SK-N-SH (cell line): Measurements from ENCODE around the gene NHS. TPM values are rescaled to one million over a fixed set of nuclear protein-coding genes. Genes with fewer than 3 reads are reported as not detected.

ENCODE experiments used
- CTCF ChIA-PET: fragments of 300-600, 350-600 bp; formaldehyde crosslinking; extraction: SDS; loops from one replicate; lab custom pipeline; 2021; lab: Yijun Ruan, JAX
- POLR2A ChIA-PET: fragments of 350-600 bp; sonication (Branson Sonifier 250); formaldehyde crosslinking; extraction: SDS; loops from one replicate; lab custom pipeline; 2020; ENCODE audit warnings: antibody characterized with exemption, inconsistent platforms; lab: Yijun Ruan, JAX
- DNase-seq: peaks from one replicate; pipeline ENCODE4 v3.0.0; 2012
- H2AFZ ChIP-seq: fragments of 200-600 bp; sonication (generic); 2 replicates; pipeline ENCODE4 v1.8.1; 2016; ENCODE audit warnings: antibody characterized with exemption, mild to moderate bottlenecking, low read depth
- H3F3A ChIP-seq: fragments of 200-600 bp; sonication (generic); replicated peaks from 2 replicates; pipeline ENCODE3; 2016; ENCODE audit warnings: antibody characterized with exemption, mild to moderate bottlenecking; ENCODE audit not compliant: insufficient read depth
- H3K27ac ChIP-seq, 2 experiments: fragments of 200-500 bp in 1 of 2; fragments of 200-600 bp in 1 of 2; sonication (Bioruptor generic) in 1 of 2; sonication (generic), shearing (Covaris generic) in 1 of 2; 2 replicates each; pipeline versions ENCODE4 v1.5.1 to v1.6.1; 2014 to 2016; ENCODE audit warnings: low read depth in 2 of 2, inconsistent platforms in 1 of 2, low read length in 1 of 2, mild to moderate bottlenecking in 1 of 2, mixed read lengths in 1 of 2
- H3K27me3 ChIP-seq: fragments of 200-600 bp; sonication (generic), shearing (Covaris generic); 2 replicates; pipeline ENCODE4 v1.6.1; 2016; ENCODE audit warnings: mixed run types; ENCODE audit not compliant: insufficient read depth
- H3K36me3 ChIP-seq, 2 experiments: fragments of 200-500 bp in 1 of 2; fragments of 200-600 bp in 1 of 2; sonication (Bioruptor generic) in 1 of 2; sonication (generic) in 1 of 2; replicated peaks in 1 of 2; 2 replicates each; pipeline versions ENCODE3 to v1.5.1; 2014 to 2016; ENCODE audit warnings: low read length in 1 of 2, mild to moderate bottlenecking in 1 of 2; ENCODE audit not compliant: insufficient read depth in 2 of 2, control insufficient read depth in 1 of 2
- H3K4me1 ChIP-seq, 2 experiments: fragments of 200-500 bp in 1 of 2; fragments of 200-600 bp in 1 of 2; sonication (Bioruptor generic) in 1 of 2; sonication (generic), shearing (Covaris generic) in 1 of 2; 2 replicates each; pipeline versions ENCODE4 v1.5.1 to v1.6.1; 2014 to 2016; ENCODE audit warnings: low read depth in 1 of 2, low read length in 1 of 2, mixed run types in 1 of 2; ENCODE audit not compliant: insufficient read depth in 2 of 2, control insufficient read depth in 1 of 2
- H3K4me2 ChIP-seq: fragments of 200-600 bp; sonication (generic), shearing (Covaris generic); 2 replicates; pipeline ENCODE4 v1.6.1; 2017; ENCODE audit warnings: mixed run types
- H3K4me3 ChIP-seq, 2 experiments: fragments of 200-500 bp in 1 of 2; fragments of 200-600 bp in 1 of 2; sonication (Bioruptor generic) in 1 of 2; sonication (generic), shearing (Covaris generic) in 1 of 2; 2 replicates each; pipeline versions ENCODE4 v1.5.1 to v1.8.1; 2014 to 2016; ENCODE audit warnings: low read depth in 2 of 2, inconsistent platforms in 1 of 2, low read length in 1 of 2, mild to moderate bottlenecking in 1 of 2, mixed read lengths in 1 of 2, moderate library complexity in 1 of 2
- H3K79me2 ChIP-seq: fragments of 200-600 bp; sonication (generic); 2 replicates; pipeline ENCODE4 v1.8.1; 2017; ENCODE audit warnings: mild to moderate bottlenecking; ENCODE audit not compliant: insufficient read depth
- H3K9ac ChIP-seq: fragments of 200-600 bp; sonication (generic); 2 replicates; pipeline ENCODE4 v1.6.1; 2017; ENCODE audit warnings: mixed run types
- H3K9me2 ChIP-seq: fragments of 200-600 bp; sonication (generic); 2 replicates; pipeline ENCODE4 v1.6.1; 2017; ENCODE audit warnings: mixed run types
- H3K9me3 ChIP-seq: fragments of 200-600 bp; sonication (generic); 2 replicates; pipeline ENCODE4 v1.6.1; 2017; ENCODE audit warnings: mixed run types, mild to moderate bottlenecking, moderate library complexity
- H4K20me1 ChIP-seq: fragments of 200-600 bp; sonication (generic); 2 replicates; pipeline ENCODE4 v1.6.1; 2017; ENCODE audit warnings: mild to moderate bottlenecking, mixed run types; ENCODE audit not compliant: insufficient read depth
- EP300 ChIP-seq, 2 experiments: IDR thresholded peaks; 2 replicates each; pipeline versions ENCODE4 v1.4.0 to v1.6.1; 2012; ENCODE audit warnings: borderline replicate concordance in 1 of 2, low read depth in 1 of 2, low read length in 1 of 2
- FOSL2 ChIP-seq: IDR thresholded peaks from 2 replicates; pipeline ENCODE4 v1.4.0; 2012; ENCODE audit warnings: low read depth, mild to moderate bottlenecking, moderate library complexity, borderline replicate concordance
- FOXJ3 ChIP-seq: sonication (generic); formaldehyde crosslinking; IDR thresholded peaks from 2 replicates; pipeline ENCODE4 v1.5.1; 2020; ENCODE audit warnings: mild to moderate bottlenecking, missing genetic modification reagents
- FOXM1 ChIP-seq: IDR thresholded peaks from 2 replicates; pipeline ENCODE4 v1.4.0; 2012; ENCODE audit warnings: low read depth, mild to moderate bottlenecking
- GATA2 ChIP-seq: sonication (generic); formaldehyde crosslinking; IDR thresholded peaks from 2 replicates; pipeline ENCODE4 v1.5.0; 2020; ENCODE audit warnings: mild to moderate bottlenecking, missing genetic modification reagents
- MAX ChIP-seq: IDR thresholded peaks from 2 replicates; pipeline ENCODE4 v1.4.0; 2012; ENCODE audit warnings: low read depth
- MXI1 ChIP-seq: IDR thresholded peaks from 2 replicates; pipeline ENCODE4 v1.6.1; 2012; ENCODE audit warnings: mild to moderate bottlenecking, low read depth, low read length, improper control_type of control experiment
- NFIC ChIP-seq: IDR thresholded peaks from 2 replicates; pipeline ENCODE4 v1.4.0; 2012; ENCODE audit warnings: borderline replicate concordance
- NRF1 ChIP-seq: IDR thresholded peaks from 2 replicates; pipeline ENCODE4 v1.6.1; 2012; ENCODE audit warnings: low read depth, mild to moderate bottlenecking, low read length
- POLR2AphosphoS5 ChIP-seq: IDR thresholded peaks from 2 replicates; pipeline ENCODE4 v1.6.1; 2012; ENCODE audit warnings: low read depth, low read length
- RAD21 ChIP-seq: IDR thresholded peaks from 2 replicates; pipeline ENCODE4 v1.6.1; 2012; ENCODE audit warnings: mild to moderate bottlenecking, low read length
- RCOR1 ChIP-seq: fragments of 150-350 bp; IDR thresholded peaks from 2 replicates; pipeline ENCODE4 v1.6.1; 2017; ENCODE audit warnings: antibody characterized with exemption, low read length
- RFX5 ChIP-seq: IDR thresholded peaks from 2 replicates; pipeline ENCODE4 v1.6.1; 2012; ENCODE audit warnings: mild to moderate bottlenecking, improper control_type of control experiment, low read length
- RXRA ChIP-seq: IDR thresholded peaks from 2 replicates; pipeline ENCODE4 v1.4.0; 2012; ENCODE audit warnings: low read depth, mild to moderate bottlenecking, borderline replicate concordance
- SIN3A ChIP-seq: IDR thresholded peaks from 2 replicates; pipeline ENCODE4 v1.6.1; 2012; ENCODE audit warnings: low read depth, mild to moderate bottlenecking, low read length, moderate library complexity, borderline replicate concordance
- SMC3 ChIP-seq: IDR thresholded peaks from 2 replicates; pipeline ENCODE4 v1.6.1; 2012; ENCODE audit warnings: low read depth, low read length, improper control_type of control experiment
- TAF1 ChIP-seq: IDR thresholded peaks from 2 replicates; pipeline ENCODE4 v1.6.1; 2012; ENCODE audit warnings: low read depth, mild to moderate bottlenecking, low read length, moderate library complexity, borderline replicate concordance
- TCF12 ChIP-seq: IDR thresholded peaks from 2 replicates; pipeline ENCODE4 v1.4.0; 2012
- TEAD4 ChIP-seq: IDR thresholded peaks from 2 replicates; pipeline ENCODE4 v1.4.0; 2012; ENCODE audit warnings: mild to moderate bottlenecking, borderline replicate concordance; ENCODE audit not compliant: insufficient read depth
- YY1 ChIP-seq: IDR thresholded peaks from 2 replicates; pipeline ENCODE4 v1.4.0; 2012; ENCODE audit warnings: low read depth, mild to moderate bottlenecking
- WGBS: methylation state at CpG from one replicate; pipeline ENCODE4 v1.1.6; 2017; ENCODE audit warnings: low lambda C conversion rate; 5-methylcytosine and 5-hydroxymethylcytosine counted together
- polyA plus RNA-seq, 3 experiments: library from polyadenylated mRNA; depleted of rRNA; stranded (reverse); fragments of >200 nt; gene quantifications; 2 replicates each; pipeline ENCODE4 v1.2.3, GENCODE V29; 2012
- TF ChIP-seq, protein P1 (sequence below): fragments of 150-350 bp; IDR thresholded peaks from 2 replicates; pipeline ENCODE4 v1.6.1; 2017; ENCODE audit warnings: antibody characterized with exemption, low read length, low read depth, borderline replicate concordance
- TF ChIP-seq, protein P2 (sequence below): fragments of 150-350 bp; IDR thresholded peaks from 2 replicates; pipeline ENCODE4 v1.6.1; 2016; ENCODE audit warnings: mild to moderate bottlenecking, low read depth, low read length
- TF ChIP-seq, protein P3 (sequence below): IDR thresholded peaks from 2 replicates; pipeline ENCODE4 v1.6.1; 2012; ENCODE audit warnings: mild to moderate bottlenecking, low read depth, low read length, moderate library complexity

NHS gene
- polyA plus RNA-seq, 1 of the 3 experiments (the other 2 are of a cell fraction), result 1.0 TPM

DNA sequence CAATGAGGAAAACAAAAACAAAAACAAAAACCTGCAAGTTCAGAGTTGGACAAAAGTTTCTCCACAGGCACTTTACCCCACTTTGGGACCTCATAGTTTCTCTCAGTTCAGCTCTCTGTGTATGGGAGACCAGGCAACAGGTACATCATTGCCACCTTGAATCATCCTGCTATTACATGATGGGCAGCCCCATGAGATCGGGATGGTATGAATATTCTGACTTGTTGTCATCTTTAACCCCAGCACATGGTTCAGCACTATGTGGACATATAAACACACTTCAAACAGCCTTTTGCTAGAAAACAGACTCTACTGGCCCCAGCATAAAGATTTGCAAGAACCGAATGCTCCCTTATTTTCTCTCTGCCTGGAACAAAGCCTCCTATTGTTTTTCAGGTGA lies 185.4 kb downstream of the NHS start:
- TF ChIP-seq MAX, result no peak
- TF ChIP-seq, protein P1, sequence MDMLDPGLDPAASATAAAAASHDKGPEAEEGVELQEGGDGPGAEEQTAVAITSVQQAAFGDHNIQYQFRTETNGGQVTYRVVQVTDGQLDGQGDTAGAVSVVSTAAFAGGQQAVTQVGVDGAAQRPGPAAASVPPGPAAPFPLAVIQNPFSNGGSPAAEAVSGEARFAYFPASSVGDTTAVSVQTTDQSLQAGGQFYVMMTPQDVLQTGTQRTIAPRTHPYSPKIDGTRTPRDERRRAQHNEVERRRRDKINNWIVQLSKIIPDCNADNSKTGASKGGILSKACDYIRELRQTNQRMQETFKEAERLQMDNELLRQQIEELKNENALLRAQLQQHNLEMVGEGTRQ, result no peak
- TF ChIP-seq RAD21, result no peak
- no peak for TF ChIP-seq EP300 (IDR thresholded peaks at IDR 0.05; ENCODE audit: borderline replicate concordance in 1 of 2, low read depth in 1 of 2, low read length in 1 of 2)
- TF ChIP-seq RCOR1, result no peak
- no peak for TF ChIP-seq FOXM1
- no peak for TF ChIP-seq SIN3A
- no peak for TF ChIP-seq TEAD4
- TF ChIP-seq GATA2 (CRISPR knock-in tag), result no peak
- no peak for TF ChIP-seq YY1
- TF ChIP-seq, protein P2, sequence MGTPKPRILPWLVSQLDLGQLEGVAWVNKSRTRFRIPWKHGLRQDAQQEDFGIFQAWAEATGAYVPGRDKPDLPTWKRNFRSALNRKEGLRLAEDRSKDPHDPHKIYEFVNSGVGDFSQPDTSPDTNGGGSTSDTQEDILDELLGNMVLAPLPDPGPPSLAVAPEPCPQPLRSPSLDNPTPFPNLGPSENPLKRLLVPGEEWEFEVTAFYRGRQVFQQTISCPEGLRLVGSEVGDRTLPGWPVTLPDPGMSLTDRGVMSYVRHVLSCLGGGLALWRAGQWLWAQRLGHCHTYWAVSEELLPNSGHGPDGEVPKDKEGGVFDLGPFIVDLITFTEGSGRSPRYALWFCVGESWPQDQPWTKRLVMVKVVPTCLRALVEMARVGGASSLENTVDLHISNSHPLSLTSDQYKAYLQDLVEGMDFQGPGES, result no peak
- ChIA-PET POLR2A (no interaction called here), CTCF (no interaction called here)
- H3K4me3 ChIP-seq, result no peak overlapping the region
- peak overlapping the region; percentile 56 for H3K4me2 ChIP-seq
- no peaks in the 10 kb centered on the region for H3K36me3 ChIP-seq
- H3K79me2 ChIP-seq, result peaks cover 3% of the 10 kb centered on the region; the same call in 1 of the 2 replicates
- no peaks in the 10 kb centered on the region for H3K9me3 ChIP-seq
- no peak overlapping the region for H2AFZ ChIP-seq
- DNase-seq, result no peak
- H4K20me1 ChIP-seq, result no peaks in the 10 kb centered on the region
- H3K4me1 ChIP-seq, result peaks cover 8 to 9% of the 10 kb centered on the region in 2 experiments; a peak in 3 of 4 replicates
- H3K27me3 ChIP-seq, result no peaks in the 10 kb centered on the region
- H3K27ac ChIP-seq, result peak overlapping the region; percentile 43 to 65; a peak in 2 of 4 replicates
- 32% methylated on average over 2 of the region's 2 CpGs for WGBS
- H3K9me2 ChIP-seq, result no peaks in the 10 kb centered on the region
- H3F3A ChIP-seq, result peaks cover 8% of the 10 kb centered on the region
- H3K9ac ChIP-seq, result no peak overlapping the region

DNA sequence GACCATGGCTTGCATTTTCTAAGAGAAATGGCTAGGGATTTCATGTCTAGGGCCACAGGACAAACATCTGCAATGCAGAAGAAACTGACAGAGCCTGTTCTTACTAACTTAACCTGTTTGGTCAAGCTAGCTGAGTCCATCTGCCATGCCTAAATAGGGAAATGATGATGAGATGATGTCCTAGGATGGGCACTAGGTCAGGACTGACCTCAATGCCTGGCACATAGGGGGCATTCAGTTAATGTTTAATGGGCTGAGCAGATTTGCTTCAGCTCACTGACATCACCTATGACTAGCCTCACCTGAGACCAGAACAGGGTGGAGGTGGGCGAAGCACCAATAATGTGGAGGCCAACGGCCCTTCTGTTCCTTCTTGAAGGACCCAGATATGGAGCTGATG lies 188.1 kb downstream of the NHS start:
- H3K4me1 ChIP-seq, result peaks cover 10 to 24% of the 10 kb centered on the region in 2 experiments; a peak in 3 of 4 replicates
- TF ChIP-seq NFIC, result no peak
- no peak for TF ChIP-seq SMC3
- no peak for TF ChIP-seq YY1
- no peak for TF ChIP-seq EP300 (IDR thresholded peaks at IDR 0.05; ENCODE audit: borderline replicate concordance in 1 of 2, low read depth in 1 of 2, low read length in 1 of 2)
- TF ChIP-seq RFX5, result no peak
- no peak for TF ChIP-seq RXRA
- TF ChIP-seq MXI1, result no peak
- no peak for TF ChIP-seq TAF1
- TF ChIP-seq POLR2AphosphoS5, result no peak
- no peak for TF ChIP-seq FOXJ3
- no peak for TF ChIP-seq NRF1
- TF ChIP-seq, protein P3, sequence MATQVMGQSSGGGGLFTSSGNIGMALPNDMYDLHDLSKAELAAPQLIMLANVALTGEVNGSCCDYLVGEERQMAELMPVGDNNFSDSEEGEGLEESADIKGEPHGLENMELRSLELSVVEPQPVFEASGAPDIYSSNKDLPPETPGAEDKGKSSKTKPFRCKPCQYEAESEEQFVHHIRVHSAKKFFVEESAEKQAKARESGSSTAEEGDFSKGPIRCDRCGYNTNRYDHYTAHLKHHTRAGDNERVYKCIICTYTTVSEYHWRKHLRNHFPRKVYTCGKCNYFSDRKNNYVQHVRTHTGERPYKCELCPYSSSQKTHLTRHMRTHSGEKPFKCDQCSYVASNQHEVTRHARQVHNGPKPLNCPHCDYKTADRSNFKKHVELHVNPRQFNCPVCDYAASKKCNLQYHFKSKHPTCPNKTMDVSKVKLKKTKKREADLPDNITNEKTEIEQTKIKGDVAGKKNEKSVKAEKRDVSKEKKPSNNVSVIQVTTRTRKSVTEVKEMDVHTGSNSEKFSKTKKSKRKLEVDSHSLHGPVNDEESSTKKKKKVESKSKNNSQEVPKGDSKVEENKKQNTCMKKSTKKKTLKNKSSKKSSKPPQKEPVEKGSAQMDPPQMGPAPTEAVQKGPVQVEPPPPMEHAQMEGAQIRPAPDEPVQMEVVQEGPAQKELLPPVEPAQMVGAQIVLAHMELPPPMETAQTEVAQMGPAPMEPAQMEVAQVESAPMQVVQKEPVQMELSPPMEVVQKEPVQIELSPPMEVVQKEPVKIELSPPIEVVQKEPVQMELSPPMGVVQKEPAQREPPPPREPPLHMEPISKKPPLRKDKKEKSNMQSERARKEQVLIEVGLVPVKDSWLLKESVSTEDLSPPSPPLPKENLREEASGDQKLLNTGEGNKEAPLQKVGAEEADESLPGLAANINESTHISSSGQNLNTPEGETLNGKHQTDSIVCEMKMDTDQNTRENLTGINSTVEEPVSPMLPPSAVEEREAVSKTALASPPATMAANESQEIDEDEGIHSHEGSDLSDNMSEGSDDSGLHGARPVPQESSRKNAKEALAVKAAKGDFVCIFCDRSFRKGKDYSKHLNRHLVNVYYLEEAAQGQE, result no peak
- no peak for TF ChIP-seq FOSL2
- TF ChIP-seq, protein P2, result no peak
- TF ChIP-seq RCOR1, result no peak
- TF ChIP-seq TCF12, result no peak

More for the DNA sequence above, 188.1 kb downstream of the NHS start:
- Histone ChIP-seq H3F3A (peaks cover 8% of the 10 kb centered on the region), H3K36me3 (no peaks in the 10 kb centered on the region), H2AFZ (no peak overlapping the region), H3K27ac (no peak overlapping the region), H3K27me3 (no peaks in the 10 kb centered on the region), H3K9ac (no peak overlapping the region), H3K4me3 (no peak overlapping the region), H3K9me3 (no peaks in the 10 kb centered on the region), H4K20me1 (no peaks in the 10 kb centered on the region), H3K9me2 (no peaks in the 10 kb centered on the region), H3K79me2 (peaks cover 3% of the 10 kb centered on the region; the same call in 1 of the 2 replicates), H3K4me2 (no peak overlapping the region)
- ChIA-PET CTCF (interaction anchor here (0.7 to 1.7 kb wide), 3 partner anchors 27 to 117 kb away, joined by 3 to 4 read pairs (median 3); no protein-coding TSS in a partner anchor), POLR2A (no interaction called here)
- WGBS, result 59% methylated on average over 2 of the region's 2 CpGs
- no peak for DNase-seq
